ENCODE data around the gene KIAA0513.

DNA sequence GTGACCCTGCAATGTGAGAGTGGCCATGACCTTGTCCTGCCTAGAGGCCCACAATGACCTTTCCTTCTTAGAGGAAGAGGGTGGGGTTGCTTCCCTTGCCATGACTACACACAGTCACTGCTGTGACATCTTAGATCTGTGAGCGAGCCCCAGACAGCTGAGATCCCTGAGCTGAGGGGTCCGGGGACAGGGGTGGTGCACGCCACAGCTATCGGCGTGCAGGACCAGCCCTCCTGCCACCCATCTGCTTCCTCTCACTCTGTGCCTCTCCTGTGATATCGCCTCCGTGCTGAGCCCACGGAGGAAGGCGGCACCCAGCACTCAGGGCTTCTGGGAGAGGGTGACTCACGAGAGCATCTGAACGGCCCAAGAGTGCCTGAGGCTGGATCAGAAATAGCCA, 35.2 kb downstream of the KIAA0513 start:
- TF ChIP-seq, protein P1, sequence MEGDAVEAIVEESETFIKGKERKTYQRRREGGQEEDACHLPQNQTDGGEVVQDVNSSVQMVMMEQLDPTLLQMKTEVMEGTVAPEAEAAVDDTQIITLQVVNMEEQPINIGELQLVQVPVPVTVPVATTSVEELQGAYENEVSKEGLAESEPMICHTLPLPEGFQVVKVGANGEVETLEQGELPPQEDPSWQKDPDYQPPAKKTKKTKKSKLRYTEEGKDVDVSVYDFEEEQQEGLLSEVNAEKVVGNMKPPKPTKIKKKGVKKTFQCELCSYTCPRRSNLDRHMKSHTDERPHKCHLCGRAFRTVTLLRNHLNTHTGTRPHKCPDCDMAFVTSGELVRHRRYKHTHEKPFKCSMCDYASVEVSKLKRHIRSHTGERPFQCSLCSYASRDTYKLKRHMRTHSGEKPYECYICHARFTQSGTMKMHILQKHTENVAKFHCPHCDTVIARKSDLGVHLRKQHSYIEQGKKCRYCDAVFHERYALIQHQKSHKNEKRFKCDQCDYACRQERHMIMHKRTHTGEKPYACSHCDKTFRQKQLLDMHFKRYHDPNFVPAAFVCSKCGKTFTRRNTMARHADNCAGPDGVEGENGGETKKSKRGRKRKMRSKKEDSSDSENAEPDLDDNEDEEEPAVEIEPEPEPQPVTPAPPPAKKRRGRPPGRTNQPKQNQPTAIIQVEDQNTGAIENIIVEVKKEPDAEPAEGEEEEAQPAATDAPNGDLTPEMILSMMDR (IDR thresholded peaks at IDR 0.05) = no peak
- no peak for TF ChIP-seq POLR2A (IDR thresholded peaks at IDR 0.05)

Measured in body of pancreas (tissue), 4 donors.